ENCODE data around the gene EPB41.
"Not testable (repeated sequence)": the region's sequence is repeated elsewhere in the genome, so short reads cannot be mapped to it uniquely, and the experiment has no call there.

The EPB41 gene

GRCh38 chr1:28981210-28981609, 66.8 kb downstream of the EPB41 start:
- DNase-seq (ENCODE audit: low read depth) = no peak

GRCh38 chr1:28982198-28982597, 67.8 kb downstream of the EPB41 start:
- no peak for DNase-seq (ENCODE audit: low read depth)

- no peak for DNase-seq (ENCODE audit: low read depth)
Measured at GRCh38 chr1:28983091-28983490, 68.7 kb downstream of the EPB41 start.

- no peak for DNase-seq (ENCODE audit: low read depth)
Measured at GRCh38 chr1:28983509-28984310, 69.3 kb downstream of the EPB41 start.

GRCh38 chr1:28984311-28984684, 69.9 kb downstream of the EPB41 start:
- no peak for DNase-seq (ENCODE audit: low read depth)

GRCh38 chr1:28985427-28985826, 71.1 kb downstream of the EPB41 start:
- no peak for DNase-seq (ENCODE audit: low read depth)

- DNase-seq (ENCODE audit: low read depth) = no peak
Measured at GRCh38 chr1:28986306-28986910, 72.0 kb downstream of the EPB41 start.

GRCh38 chr1:29002792-29003191, 88.4 kb downstream of the EPB41 start:
- no peak for DNase-seq (ENCODE audit: low read depth)

GRCh38 chr1:29004288-29004687, 89.9 kb downstream of the EPB41 start:
- no peak for DNase-seq (ENCODE audit: low read depth)

GRCh38 chr1:29004798-29005197, 90.4 kb downstream of the EPB41 start:
- DNase-seq (ENCODE audit: low read depth) = no peak

- DNase-seq (ENCODE audit: low read depth) = no peak
Measured at GRCh38 chr1:29011775-29012174, 97.4 kb downstream of the EPB41 start.

- DNase-seq (ENCODE audit: low read depth) = no peak
Measured at GRCh38 chr1:29017235-29017634, 102.9 kb downstream of the EPB41 start.

GRCh38 chr1:29017975-29018712, 103.8 kb downstream of the EPB41 start:
- DNase-seq (ENCODE audit: low read depth) = no peak

- DNase-seq (ENCODE audit: low read depth) = no peak
Measured at GRCh38 chr1:29022620-29023019, 108.3 kb downstream of the EPB41 start.

GRCh38 chr1:29029667-29030066, 115.3 kb downstream of the EPB41 start:
- DNase-seq (ENCODE audit: low read depth) = no peak

GRCh38 chr1:29032841-29033240, 118.5 kb downstream of the EPB41 start:
- DNase-seq (ENCODE audit: low read depth) = no peak

GRCh38 chr1:29033829-29034466, 119.6 kb downstream of the EPB41 start:
- no peak for DNase-seq (ENCODE audit: low read depth)

GRCh38 chr1:29043274-29043965, 129.1 kb downstream of the EPB41 start:
- DNase-seq (ENCODE audit: low read depth) = no peak

GRCh38 chr1:29044010-29044409, 129.6 kb downstream of the EPB41 start:
- DNase-seq (ENCODE audit: low read depth) = no peak

- not testable (repeated sequence) for DNase-seq (ENCODE audit: low read depth)
Measured at GRCh38 chr1:29045663-29046062, 131.3 kb downstream of the EPB41 start.

GRCh38 chr1:29047142-29047541, 132.8 kb downstream of the EPB41 start:
- DNase-seq (ENCODE audit: low read depth) = no peak

- no peak for DNase-seq (ENCODE audit: low read depth)
Measured at GRCh38 chr1:29050166-29050565, 135.8 kb downstream of the EPB41 start.

All from stimulated activated CD8-positive, alpha-beta memory T cell treated with anti-CD3 and anti-CD28 coated beads, Interleukin-12 subunit alpha, Interleukin-12 subunit beta, amount 100 ng/mL, for 4 hours (primary cell).